Mucosa of rectum (tissue), 2 donors: ENCODE results near the gene DAD1.
"Not testable (repeated sequence)": the region's sequence is repeated elsewhere in the genome, so short reads cannot be mapped to it uniquely, and the experiment has no call there.

Source experiments
- H3K27ac ChIP-seq, 2 donors: one replicate each; pipeline ENCODE4 v1.7.0; 2013; ENCODE audit warnings: inconsistent platforms in 2 of 2, low read depth in 2 of 2, low read length in 2 of 2
- H3K27me3 ChIP-seq, 2 donors: one replicate each; pipeline ENCODE4 v1.7.0; 2013; ENCODE audit warnings: low read length in 2 of 2; ENCODE audit not compliant: control insufficient read depth in 2 of 2, insufficient read depth in 2 of 2
- H3K36me3 ChIP-seq, 2 donors: one replicate each; pipeline ENCODE4 v1.7.0; 2013; ENCODE audit warnings: low read length in 2 of 2; ENCODE audit not compliant: control insufficient read depth in 2 of 2, insufficient read depth in 2 of 2
- H3K4me1 ChIP-seq, 2 donors: one replicate each; pipeline ENCODE4 v1.7.0; 2013; ENCODE audit warnings: low read length in 2 of 2, mild to moderate bottlenecking in 1 of 2; ENCODE audit not compliant: control insufficient read depth in 2 of 2, insufficient read depth in 2 of 2
- H3K4me3 ChIP-seq, 2 donors: one replicate each; pipeline ENCODE4 v1.7.0; 2013; ENCODE audit warnings: low read length in 2 of 2
- H3K9ac ChIP-seq, 2 donors: one replicate each; pipeline ENCODE4 v1.7.0; 2013; ENCODE audit warnings: low read length in 2 of 2, low read depth in 1 of 2, mild to moderate bottlenecking in 1 of 2
- H3K9me3 ChIP-seq, 2 donors: one replicate each; pipeline ENCODE4 v1.7.0; 2013; ENCODE audit warnings: low read length in 2 of 2; ENCODE audit not compliant: control insufficient read depth in 2 of 2
- donor health status: healthy.
- donor health status: Normal muscosa, but diverticular disease.

DAD1 gene

DNA sequence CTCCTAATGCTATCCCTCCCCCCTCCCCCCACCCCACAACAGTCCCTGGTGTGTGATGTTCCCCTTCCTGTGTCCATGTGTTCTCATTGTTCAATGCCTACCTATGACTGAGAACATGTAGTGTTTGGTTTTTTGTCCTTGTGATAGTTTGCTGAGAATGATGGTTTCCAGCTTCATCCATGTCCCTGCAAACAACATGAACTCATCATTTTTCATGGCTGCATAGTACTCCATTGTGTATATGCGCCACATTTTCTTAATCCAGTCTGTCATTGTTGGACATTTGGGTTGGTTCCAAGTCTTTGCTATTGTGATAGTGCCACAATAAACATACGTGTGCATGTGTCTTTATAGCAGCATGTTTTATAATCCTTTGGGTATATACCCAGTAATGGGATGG is 26.7 kb upstream of the DAD1 start:
- peaks cover 11 to 17% of the 10 kb centered on the region in 2 donors for H3K36me3 ChIP-seq
- not testable (repeated sequence) for H3K4me3 ChIP-seq, H3K9me3 ChIP-seq, H3K27ac ChIP-seq, H3K9ac ChIP-seq, H3K4me1 ChIP-seq, H3K27me3 ChIP-seq

DNA sequence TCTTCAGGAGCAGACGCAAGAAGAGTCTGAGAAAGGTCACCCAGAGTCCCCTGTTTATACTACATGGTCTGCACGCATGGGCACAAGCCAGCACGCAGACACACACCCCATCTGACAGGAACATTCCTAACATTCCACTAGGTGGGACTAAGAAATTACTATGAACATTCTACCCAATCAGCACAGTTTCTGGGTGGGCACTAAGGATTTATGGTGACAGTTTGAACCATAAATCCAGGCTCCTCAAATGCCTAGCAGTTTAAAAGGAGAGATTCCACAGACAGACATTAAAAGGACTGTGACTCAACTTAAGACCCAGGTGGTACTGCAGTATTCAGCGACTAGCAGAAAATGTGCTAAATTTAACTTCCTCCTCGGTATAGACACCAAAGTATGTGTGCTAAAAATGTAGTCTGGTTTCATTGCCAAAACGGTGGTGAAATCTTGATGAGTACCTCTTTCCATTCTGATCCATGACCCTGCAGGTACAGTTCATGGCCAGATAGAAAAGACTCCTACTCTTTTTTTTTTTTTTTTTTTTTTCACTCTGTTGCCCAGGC is 25.3 kb upstream of the DAD1 start:
- H3K4me3 ChIP-seq, result no peak overlapping the region
- no peak overlapping the region for H3K27ac ChIP-seq

DNA sequence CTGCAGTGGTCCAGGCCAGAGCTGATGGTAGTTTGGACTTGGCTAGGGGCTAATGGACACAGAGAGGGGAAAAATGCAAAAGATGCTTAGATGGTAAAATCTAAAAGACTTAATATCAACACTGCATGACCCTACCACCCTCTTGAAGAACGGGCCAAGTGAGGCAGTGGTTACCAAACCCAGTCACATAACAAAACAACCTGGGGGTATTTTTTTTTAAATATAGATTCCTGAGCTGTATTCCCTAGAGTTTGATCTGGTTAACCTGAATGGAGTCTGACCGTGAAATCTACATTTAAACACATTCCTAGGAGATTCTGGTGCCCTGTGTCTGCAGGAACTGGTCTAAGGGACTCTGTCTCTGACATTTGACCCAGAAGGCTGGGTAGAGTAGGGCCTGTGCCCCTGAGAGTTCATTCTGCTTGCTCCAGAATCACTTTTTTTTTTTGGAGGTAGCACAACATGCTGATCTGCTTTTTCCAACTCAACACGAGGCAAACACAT is 24.8 kb upstream of the DAD1 start:
- no peak overlapping the region for H3K9ac ChIP-seq
- no peaks in the 10 kb centered on the region for H3K9me3 ChIP-seq
- peaks cover 24 to 30% of the 10 kb centered on the region in 2 donors for H3K36me3 ChIP-seq
- H3K27me3 ChIP-seq, result no peaks in the 10 kb centered on the region
- no peak overlapping the region for H3K27ac ChIP-seq
- H3K4me3 ChIP-seq, result no peak overlapping the region
- H3K4me1 ChIP-seq, result no peaks in the 10 kb centered on the region

More for the DNA sequence above, 25.3 kb upstream of the DAD1 start:
- peaks cover 24 to 28% of the 10 kb centered on the region in 2 donors for H3K36me3 ChIP-seq
- H3K9ac ChIP-seq, result no peak overlapping the region
- no peaks in the 10 kb centered on the region for H3K27me3 ChIP-seq
- H3K4me1 ChIP-seq, result no peaks in the 10 kb centered on the region
- H3K9me3 ChIP-seq, result no peaks in the 10 kb centered on the region

DNA sequence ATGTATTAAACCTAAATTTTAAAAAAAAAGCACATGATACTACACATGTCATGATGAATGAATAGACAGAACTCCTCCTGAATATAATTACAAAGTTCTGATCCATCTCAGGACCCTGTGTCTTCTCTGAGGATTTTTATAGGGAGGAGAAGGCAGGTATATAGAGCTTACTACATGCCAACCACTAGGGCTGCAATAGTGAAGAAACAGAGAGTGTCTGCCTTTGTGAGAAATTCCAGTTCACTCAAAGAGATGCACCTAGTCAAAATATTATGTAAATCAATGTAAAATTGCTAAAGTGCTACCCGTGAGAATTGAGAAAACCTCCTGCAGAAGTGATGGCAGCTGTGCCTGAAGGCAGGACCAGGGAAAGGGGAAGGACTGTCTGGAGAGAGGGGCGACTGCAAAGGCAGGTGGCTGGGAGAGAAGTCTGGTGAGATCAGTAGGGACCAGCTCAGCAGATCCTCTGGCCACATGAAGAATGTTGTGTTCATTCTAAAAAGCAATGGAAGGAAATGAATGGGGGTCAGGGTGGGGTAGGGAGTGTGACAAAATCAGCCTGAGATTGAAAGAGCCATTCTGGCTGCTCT is 24.2 kb upstream of the DAD1 start:
- no peaks in the 10 kb centered on the region for H3K9me3 ChIP-seq
- H3K27me3 ChIP-seq, result no peaks in the 10 kb centered on the region
- no peak overlapping the region for H3K27ac ChIP-seq
- H3K9ac ChIP-seq, result no peak overlapping the region
- H3K4me1 ChIP-seq, result no peaks in the 10 kb centered on the region
- no peak overlapping the region for H3K4me3 ChIP-seq
- H3K36me3 ChIP-seq, result peaks cover 26 to 30% of the 10 kb centered on the region in 2 donors

DNA sequence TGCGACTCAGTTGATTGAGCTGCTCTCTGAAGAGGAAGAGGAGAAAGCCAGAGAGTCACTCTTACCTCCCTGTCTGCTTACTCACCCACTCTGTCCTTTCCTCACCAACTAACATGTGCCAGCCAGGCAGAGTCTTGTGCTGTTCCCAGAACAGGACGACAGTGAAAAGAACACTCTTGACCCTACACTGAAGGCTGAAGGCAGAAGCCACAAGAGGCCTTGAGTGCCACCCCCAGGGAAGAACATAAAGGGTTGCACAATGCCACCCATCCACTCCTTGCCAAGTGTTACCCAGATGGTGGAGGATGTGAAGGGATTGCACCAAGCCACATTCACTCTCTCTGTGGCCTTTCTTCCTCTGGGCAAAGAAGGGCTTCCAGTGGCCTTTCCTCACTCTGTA is 21.9 kb upstream of the DAD1 start:
- no peak overlapping the region for H3K9ac ChIP-seq
- peaks cover 49 to 50% of the 10 kb centered on the region in 2 donors for H3K36me3 ChIP-seq
- H3K27me3 ChIP-seq, result no peaks in the 10 kb centered on the region
- no peaks in the 10 kb centered on the region for H3K9me3 ChIP-seq
- no peak overlapping the region for H3K27ac ChIP-seq
- no peak overlapping the region for H3K4me3 ChIP-seq
- no peaks in the 10 kb centered on the region for H3K4me1 ChIP-seq

DNA sequence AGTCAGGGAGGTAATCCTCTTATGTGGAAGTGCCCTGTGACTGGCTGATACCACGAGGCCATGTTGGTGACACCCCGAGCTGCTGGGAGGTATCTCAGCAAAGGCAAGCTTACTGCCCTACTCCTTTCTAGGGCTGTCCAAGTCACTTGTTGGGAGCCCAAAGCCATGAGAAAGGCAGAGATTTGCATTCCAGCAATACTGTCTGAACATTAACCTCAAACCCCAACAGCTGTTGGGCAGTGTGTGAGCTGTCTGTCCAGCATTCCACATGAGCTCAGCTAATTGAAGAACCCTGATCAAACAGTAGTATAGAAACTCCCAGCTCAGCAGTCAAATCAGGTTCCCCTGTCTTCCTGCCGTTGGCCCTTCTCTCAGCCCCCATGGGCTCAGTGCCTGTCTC is 18.3 kb upstream of the DAD1 start:
- Histone ChIP-seq H3K9ac (no peak overlapping the region), H3K36me3 (peaks cover 77% of the 10 kb centered on the region in 2 donors), H3K27ac (no peak overlapping the region), H3K4me1 (no peaks in the 10 kb centered on the region), H3K9me3 (no peaks in the 10 kb centered on the region), H3K4me3 (no peak overlapping the region), H3K27me3 (no peaks in the 10 kb centered on the region)

DNA sequence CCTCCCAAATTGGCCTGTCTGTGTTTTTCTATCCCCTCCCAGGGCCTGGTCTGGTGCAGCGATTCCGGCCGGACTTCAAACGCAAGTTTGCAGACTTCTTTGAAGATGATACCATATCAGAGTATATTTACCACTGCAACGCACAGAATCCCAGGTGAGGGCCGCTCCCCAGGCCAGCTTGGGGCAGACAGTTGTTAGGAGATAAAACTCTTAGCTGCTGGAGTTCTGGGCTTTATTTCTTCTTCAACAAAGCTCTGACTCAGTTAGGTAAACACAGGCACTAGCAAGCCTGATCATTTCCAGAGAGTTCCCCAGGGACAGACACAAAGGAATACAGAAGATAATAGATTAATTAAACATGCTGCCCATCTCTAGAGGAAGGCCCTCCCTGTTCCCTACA is 17.4 kb upstream of the DAD1 start:
- Histone ChIP-seq H3K9ac (no peak overlapping the region), H3K27ac (no peak overlapping the region), H3K4me1 (no peaks in the 10 kb centered on the region), H3K36me3 (peaks cover 79 to 81% of the 10 kb centered on the region in 2 donors), H3K9me3 (no peaks in the 10 kb centered on the region), H3K27me3 (no peaks in the 10 kb centered on the region), H3K4me3 (no peak overlapping the region)

DNA sequence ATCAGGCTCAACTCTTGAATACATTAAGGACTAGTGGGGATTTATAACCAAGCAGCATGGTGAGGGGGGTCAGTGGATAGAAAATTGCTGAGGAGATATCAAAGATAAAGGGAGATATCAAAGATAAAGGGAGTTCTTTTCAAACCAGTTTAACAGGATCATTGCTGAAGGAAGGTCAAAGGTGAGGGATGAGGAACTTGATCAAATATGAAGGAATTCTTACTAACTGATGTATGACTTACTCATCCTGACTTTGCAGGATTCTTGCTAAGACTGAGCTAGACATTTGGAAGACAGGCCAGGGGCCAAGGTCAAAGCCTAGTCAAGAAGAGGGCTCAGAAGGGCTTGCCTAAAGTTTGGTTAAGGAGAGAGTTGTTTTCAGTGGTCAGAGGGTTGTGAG is 13.8 kb upstream of the DAD1 start:
- no peak overlapping the region for H3K27ac ChIP-seq
- H3K27me3 ChIP-seq, result no peaks in the 10 kb centered on the region
- peaks cover 57% of the 10 kb centered on the region in 2 donors for H3K36me3 ChIP-seq
- H3K4me3 ChIP-seq, result no peak overlapping the region
- no peak overlapping the region for H3K9ac ChIP-seq
- H3K9me3 ChIP-seq, result no peaks in the 10 kb centered on the region
- peaks cover 7 to 12% of the 10 kb centered on the region in 2 donors for H3K4me1 ChIP-seq

DNA sequence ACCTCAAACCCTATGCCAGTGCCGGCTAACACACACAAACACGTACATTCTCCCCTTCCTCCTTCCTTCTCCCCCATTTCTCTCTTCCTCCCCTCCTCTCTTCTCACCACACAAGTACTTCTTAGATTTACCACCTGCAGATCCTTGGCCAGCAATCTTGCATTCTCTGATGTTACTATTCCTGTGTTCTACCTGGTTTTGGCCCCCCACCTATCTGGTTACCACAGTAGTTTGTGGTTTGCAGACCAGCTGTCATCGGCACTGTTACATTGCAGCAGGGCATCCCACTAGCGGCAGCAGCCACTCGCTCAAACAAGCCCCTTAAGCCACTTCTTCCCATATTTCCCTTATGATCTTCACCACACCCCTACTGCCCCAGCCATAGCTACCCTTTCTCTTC is 13.0 kb upstream of the DAD1 start:
- H3K27ac ChIP-seq, result no peak overlapping the region
- no peaks in the 10 kb centered on the region for H3K27me3 ChIP-seq
- no peak overlapping the region for H3K9ac ChIP-seq
- H3K36me3 ChIP-seq, result peaks cover 49% of the 10 kb centered on the region in 2 donors
- H3K4me3 ChIP-seq, result no peak overlapping the region
- H3K4me1 ChIP-seq, result peaks cover 7 to 14% of the 10 kb centered on the region in 2 donors
- H3K9me3 ChIP-seq, result no peaks in the 10 kb centered on the region

DNA sequence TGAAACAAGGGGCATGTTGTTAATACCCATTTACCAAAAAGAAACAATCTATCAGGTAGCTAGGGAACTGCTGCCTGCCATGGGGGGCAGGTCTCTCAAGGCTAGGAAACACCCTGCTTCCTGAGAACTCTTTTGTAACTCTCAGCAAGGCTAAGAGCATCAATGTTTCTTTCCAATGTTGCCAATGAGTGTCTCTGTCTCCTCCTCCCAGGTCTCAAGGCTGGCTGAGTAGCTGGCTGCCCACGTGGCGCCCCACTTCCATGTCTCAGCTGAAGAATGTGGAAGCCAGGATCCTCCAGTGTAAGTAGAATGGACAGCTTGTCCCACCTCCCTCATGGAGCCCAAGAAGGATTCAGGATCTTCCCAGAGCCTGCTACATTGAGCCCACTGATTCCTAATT is 12.4 kb upstream of the DAD1 start:
- Histone ChIP-seq H3K9ac (no peak overlapping the region), H3K4me1 (peaks cover 7 to 14% of the 10 kb centered on the region in 2 donors), H3K27me3 (no peaks in the 10 kb centered on the region), H3K4me3 (no peak overlapping the region), H3K9me3 (no peaks in the 10 kb centered on the region), H3K27ac (no peak overlapping the region), H3K36me3 (peaks cover 43 to 46% of the 10 kb centered on the region in 2 donors)
